ENCODE measurements around the gene ENPEP.
"Not testable (repeated sequence)": the region's sequence is repeated elsewhere in the genome, so short reads cannot be mapped to it uniquely, and the experiment has no call there.

The ENPEP gene

DNA sequence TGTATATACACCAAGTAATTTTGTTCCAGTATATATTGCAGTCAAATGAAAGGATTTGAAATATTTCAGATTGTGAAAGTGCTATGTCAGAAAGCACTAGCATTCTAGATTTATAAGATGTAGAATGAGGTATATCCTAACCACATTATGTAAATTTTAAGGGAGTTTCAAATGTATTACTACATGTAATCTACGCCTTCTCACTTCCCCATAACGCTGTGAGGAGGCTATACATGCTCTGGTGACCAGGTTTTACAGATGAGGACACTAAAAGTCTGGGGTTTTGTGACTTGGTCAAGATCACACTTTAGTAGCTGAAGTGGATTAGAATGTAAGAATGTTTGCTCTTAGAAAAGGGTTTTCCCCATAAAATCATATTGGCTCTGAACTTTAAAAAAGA is 8.1 kb downstream of the ENPEP start:
- no peaks in the 10 kb centered on the region for H3K36me3 ChIP-seq (ENCODE audit: control insufficient read depth, insufficient read depth, low read length)
- WGBS, 2 experiments: 93 to 100% methylated on average over 2 of the region's 2 CpGs
- H3K27ac ChIP-seq (ENCODE audit: insufficient read depth, low read depth, low read length, poor library complexity, severe bottlenecking): no peak overlapping the region
- H3K4me3 ChIP-seq (ENCODE audit: insufficient read depth, low read depth, low read length): no peak overlapping the region
- H3K27me3 ChIP-seq (ENCODE audit: control insufficient read depth, insufficient read depth, low read length, poor library complexity, severe bottlenecking): no peaks in the 10 kb centered on the region
- no peaks in the 10 kb centered on the region for H3K9me3 ChIP-seq (ENCODE audit: control insufficient read depth, low read length)
- no peaks in the 10 kb centered on the region for H3K4me1 ChIP-seq (ENCODE audit: control insufficient read depth, insufficient read depth, low read length)

DNA sequence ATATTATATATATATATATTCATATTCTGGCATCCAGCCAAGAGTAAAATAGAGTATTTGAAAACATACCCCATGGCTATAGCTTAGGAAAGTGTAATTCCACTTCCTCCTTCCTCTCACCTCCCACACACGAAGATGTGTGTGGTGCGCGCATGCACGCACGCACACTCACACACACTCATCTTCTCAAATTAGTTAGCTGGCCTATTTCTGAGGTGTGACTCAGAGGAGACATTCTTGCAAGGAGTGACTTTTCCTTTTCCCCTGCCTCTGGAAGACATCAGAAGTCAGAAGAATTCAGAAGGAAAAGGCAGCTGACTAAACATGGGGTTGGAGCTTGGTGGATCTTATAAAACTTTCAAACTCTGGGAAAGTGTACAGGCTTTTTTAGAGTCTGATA is 8.8 kb downstream of the ENPEP start:
- Histone ChIP-seq H3K36me3 (ENCODE audit: control insufficient read depth, insufficient read depth, low read length) (no peaks in the 10 kb centered on the region), H3K9me3 (ENCODE audit: control insufficient read depth, low read length) (no peaks in the 10 kb centered on the region), H3K4me3 (ENCODE audit: insufficient read depth, low read depth, low read length) (no peak overlapping the region), H3K27ac (ENCODE audit: insufficient read depth, low read depth, low read length, poor library complexity, severe bottlenecking) (no peak overlapping the region), H3K4me1 (ENCODE audit: control insufficient read depth, insufficient read depth, low read length) (no peaks in the 10 kb centered on the region), H3K27me3 (ENCODE audit: control insufficient read depth, insufficient read depth, low read length, poor library complexity, severe bottlenecking) (no peaks in the 10 kb centered on the region)
- 98% methylated on average over 5 of the region's 5 CpGs for WGBS, 2 experiments

DNA sequence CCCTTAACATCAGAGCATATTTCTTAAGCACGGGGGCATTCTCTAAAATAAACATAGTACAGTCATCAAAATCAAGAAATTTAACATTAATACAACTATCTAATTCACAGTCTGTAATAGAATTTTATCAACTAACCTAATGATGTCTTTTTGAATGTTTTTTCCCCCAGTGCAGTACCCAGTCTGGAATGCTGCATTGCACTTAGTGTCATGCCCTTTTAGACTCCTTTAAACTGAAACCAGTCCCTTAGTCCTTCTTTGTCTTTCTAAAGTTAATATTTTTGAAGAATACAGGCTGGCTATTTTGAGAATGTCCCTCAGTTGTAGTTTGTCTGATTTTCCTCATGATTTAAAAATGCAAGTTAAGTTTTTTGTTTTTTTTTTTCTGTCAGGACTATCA is 9.5 kb downstream of the ENPEP start:
- no peaks in the 10 kb centered on the region for H3K9me3 ChIP-seq (ENCODE audit: control insufficient read depth, low read length)
- H3K4me1 ChIP-seq (ENCODE audit: control insufficient read depth, insufficient read depth, low read length): no peaks in the 10 kb centered on the region
- no peak overlapping the region for H3K4me3 ChIP-seq (ENCODE audit: insufficient read depth, low read depth, low read length)
- no peaks in the 10 kb centered on the region for H3K27me3 ChIP-seq (ENCODE audit: control insufficient read depth, insufficient read depth, low read length, poor library complexity, severe bottlenecking)
- WGBS, 2 experiments: 71 to 88% methylated on average over 1 of the region's 1 CpG
- H3K36me3 ChIP-seq (ENCODE audit: control insufficient read depth, insufficient read depth, low read length): no peaks in the 10 kb centered on the region
- no peak overlapping the region for H3K27ac ChIP-seq (ENCODE audit: insufficient read depth, low read depth, low read length, poor library complexity, severe bottlenecking)

DNA sequence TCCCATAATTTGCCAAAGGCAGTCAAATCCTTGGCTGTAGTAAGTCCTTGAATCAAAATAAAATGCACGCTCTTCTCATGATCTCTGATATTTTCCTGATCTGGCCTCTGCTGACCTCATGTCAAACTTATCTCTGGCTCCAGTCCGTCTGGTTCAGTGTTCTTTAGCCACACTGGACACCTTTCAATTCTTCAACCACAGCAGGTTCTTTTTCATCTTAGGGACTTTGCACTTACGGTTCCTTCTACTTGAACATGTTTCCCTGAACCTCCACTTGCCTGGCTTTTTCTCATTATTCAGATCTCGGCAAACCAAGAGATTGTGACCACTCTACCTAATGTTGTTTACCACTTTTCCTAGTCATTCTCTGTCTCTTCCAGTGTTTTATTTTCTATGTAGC is 10.3 kb downstream of the ENPEP start:
- 78 to 81% methylated on average over 4 of the region's 4 CpGs for WGBS, 2 experiments
- Histone ChIP-seq H3K4me3 (ENCODE audit: insufficient read depth, low read depth, low read length) (no peak overlapping the region), H3K36me3 (ENCODE audit: control insufficient read depth, insufficient read depth, low read length) (no peaks in the 10 kb centered on the region), H3K4me1 (ENCODE audit: control insufficient read depth, insufficient read depth, low read length) (no peaks in the 10 kb centered on the region), H3K9me3 (ENCODE audit: control insufficient read depth, low read length) (no peaks in the 10 kb centered on the region), H3K27ac (ENCODE audit: insufficient read depth, low read depth, low read length, poor library complexity, severe bottlenecking) (no peak overlapping the region), H3K27me3 (ENCODE audit: control insufficient read depth, insufficient read depth, low read length, poor library complexity, severe bottlenecking) (no peaks in the 10 kb centered on the region)

DNA sequence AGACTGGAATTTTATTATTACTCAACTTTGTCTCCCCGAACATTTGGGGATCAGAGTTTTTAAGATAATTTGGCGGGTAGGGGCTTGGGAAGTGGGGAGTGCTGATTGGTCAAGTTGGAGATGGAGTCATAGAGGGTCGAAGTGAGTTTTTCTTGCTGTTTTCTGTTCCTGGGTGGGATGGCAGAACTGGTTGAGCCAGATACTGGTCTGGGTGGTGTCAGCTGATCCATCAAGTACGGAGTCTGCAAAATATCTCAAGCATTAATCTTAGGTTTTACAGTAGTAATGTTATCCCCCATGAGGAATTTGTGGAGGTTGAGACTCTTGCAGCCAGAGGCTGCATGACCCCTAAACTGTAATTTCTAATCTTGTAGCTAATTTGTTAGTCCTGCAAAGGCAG is 10.9 kb downstream of the ENPEP start:
- H3K4me3 ChIP-seq (ENCODE audit: insufficient read depth, low read depth, low read length); H3K36me3 ChIP-seq (ENCODE audit: control insufficient read depth, insufficient read depth, low read length); H3K9me3 ChIP-seq (ENCODE audit: control insufficient read depth, low read length); H3K27ac ChIP-seq (ENCODE audit: insufficient read depth, low read depth, low read length, poor library complexity, severe bottlenecking); H3K27me3 ChIP-seq (ENCODE audit: control insufficient read depth, insufficient read depth, low read length, poor library complexity, severe bottlenecking); H3K4me1 ChIP-seq (ENCODE audit: control insufficient read depth, insufficient read depth, low read length): not testable (repeated sequence)
- WGBS, 2 experiments: 95 to 99% methylated on average over 4 of the region's 4 CpGs

DNA sequence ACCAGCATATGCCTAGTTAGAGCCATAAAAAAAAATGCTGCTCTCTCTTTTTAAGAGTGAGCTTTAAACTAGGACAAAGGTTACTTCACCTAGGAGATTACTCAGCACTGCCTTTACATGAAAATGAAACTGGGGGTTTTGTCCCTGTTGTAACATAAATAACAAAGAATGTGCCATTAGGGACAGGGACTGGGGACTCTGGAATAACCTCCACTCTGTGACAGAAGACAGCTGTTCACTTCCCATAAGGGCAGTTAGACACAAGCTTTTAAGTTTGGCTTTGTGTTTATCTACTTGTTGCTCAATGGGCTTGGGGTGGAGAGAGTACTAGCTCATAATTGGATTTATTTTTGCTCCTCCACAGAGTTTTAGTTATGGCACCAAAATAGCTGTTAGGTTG is 11.9 kb downstream of the ENPEP start:
- H3K4me3 ChIP-seq (ENCODE audit: insufficient read depth, low read depth, low read length): no peak overlapping the region
- no peaks in the 10 kb centered on the region for H3K36me3 ChIP-seq (ENCODE audit: control insufficient read depth, insufficient read depth, low read length)
- H3K4me1 ChIP-seq (ENCODE audit: control insufficient read depth, insufficient read depth, low read length): no peaks in the 10 kb centered on the region
- H3K27ac ChIP-seq (ENCODE audit: insufficient read depth, low read depth, low read length, poor library complexity, severe bottlenecking): no peak overlapping the region
- H3K27me3 ChIP-seq (ENCODE audit: control insufficient read depth, insufficient read depth, low read length, poor library complexity, severe bottlenecking): no peaks in the 10 kb centered on the region
- H3K9me3 ChIP-seq (ENCODE audit: control insufficient read depth, low read length): no peaks in the 10 kb centered on the region

DNA sequence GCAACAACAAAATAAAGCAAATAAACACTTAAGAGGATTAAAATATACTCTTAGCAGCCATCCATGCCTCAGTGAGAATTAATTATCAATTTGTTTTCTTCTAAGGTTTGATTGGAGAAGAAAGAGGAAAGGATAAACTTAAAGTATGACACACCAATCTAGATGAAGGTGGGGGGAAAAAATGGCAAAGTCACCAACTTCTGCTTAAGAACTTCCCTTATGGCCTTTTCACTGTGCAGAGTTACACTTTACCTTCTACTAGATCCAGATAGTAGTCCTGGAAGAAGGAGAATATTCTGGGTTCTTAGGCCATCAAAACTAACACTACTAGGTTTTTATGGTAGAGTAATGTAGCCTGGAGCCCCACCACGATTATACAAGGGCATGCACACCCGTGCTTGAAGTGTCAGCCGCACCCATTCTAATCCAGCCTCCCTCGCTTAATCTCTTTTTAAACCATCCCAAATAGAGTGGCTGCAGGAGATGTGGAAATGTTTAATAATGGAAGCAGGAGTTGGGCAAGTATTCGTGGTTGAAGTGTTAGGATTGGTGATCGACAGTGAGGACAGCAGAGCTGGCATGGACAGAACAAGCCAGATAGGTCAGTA is 14.1 kb downstream of the ENPEP start:
- 85 to 94% methylated on average over 6 of the region's 6 CpGs for WGBS, 2 experiments

DNA sequence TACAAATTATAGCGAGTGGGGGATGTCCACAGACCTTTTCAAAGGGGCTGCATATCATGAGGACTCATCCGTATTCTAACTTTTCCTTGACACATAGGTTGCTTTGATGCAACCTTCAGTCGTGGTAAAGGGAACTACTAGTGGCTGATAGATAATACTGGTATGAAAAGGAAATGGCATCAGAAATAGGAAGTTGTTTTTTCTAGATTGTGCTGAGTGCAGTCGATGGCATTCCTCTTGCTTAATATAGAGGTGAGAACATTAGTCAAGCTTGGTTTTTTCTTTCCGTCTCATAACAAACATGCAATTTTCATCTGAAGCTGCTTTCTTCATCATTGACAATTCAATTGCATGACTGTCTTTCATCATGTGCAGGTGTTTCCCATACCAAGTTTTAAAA is 16.6 kb downstream of the ENPEP start:
- H3K36me3 ChIP-seq (ENCODE audit: control insufficient read depth, insufficient read depth, low read length): no peaks in the 10 kb centered on the region
- H3K27ac ChIP-seq (ENCODE audit: insufficient read depth, low read depth, low read length, poor library complexity, severe bottlenecking): no peak overlapping the region
- no peak overlapping the region for H3K4me3 ChIP-seq (ENCODE audit: insufficient read depth, low read depth, low read length)
- no peaks in the 10 kb centered on the region for H3K27me3 ChIP-seq (ENCODE audit: control insufficient read depth, insufficient read depth, low read length, poor library complexity, severe bottlenecking)
- no peaks in the 10 kb centered on the region for H3K9me3 ChIP-seq (ENCODE audit: control insufficient read depth, low read length)
- no peaks in the 10 kb centered on the region for H3K4me1 ChIP-seq (ENCODE audit: control insufficient read depth, insufficient read depth, low read length)
- WGBS, 2 experiments: 90 to 91% methylated on average over 5 of the region's 5 CpGs

More for the DNA sequence above, 14.1 kb downstream of the ENPEP start:
- Histone ChIP-seq H3K4me1 (ENCODE audit: control insufficient read depth, insufficient read depth, low read length) (no peaks in the 10 kb centered on the region), H3K9me3 (ENCODE audit: control insufficient read depth, low read length) (no peaks in the 10 kb centered on the region), H3K36me3 (ENCODE audit: control insufficient read depth, insufficient read depth, low read length) (no peaks in the 10 kb centered on the region), H3K4me3 (ENCODE audit: insufficient read depth, low read depth, low read length) (no peak overlapping the region), H3K27me3 (ENCODE audit: control insufficient read depth, insufficient read depth, low read length, poor library complexity, severe bottlenecking) (no peaks in the 10 kb centered on the region), H3K27ac (ENCODE audit: insufficient read depth, low read depth, low read length, poor library complexity, severe bottlenecking) (no peak overlapping the region)

DNA sequence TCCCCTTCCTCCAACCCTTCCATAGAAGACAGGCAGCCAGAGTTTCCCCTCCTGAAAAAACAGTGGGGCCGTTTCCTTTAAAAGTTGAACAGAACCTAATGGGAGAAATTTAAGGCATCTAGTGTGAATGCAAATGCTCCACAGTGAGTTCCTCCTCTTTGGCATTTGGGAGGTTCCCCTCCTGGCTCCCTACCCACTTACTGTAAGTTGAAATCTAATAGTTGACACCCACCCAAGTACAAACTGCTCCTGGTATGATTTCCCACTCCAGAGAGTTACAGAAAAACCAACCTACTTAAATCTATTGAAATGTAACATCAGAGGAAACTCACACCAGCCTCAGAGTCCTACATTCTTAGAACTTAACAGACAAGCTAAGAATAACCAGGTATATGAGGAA is 17.6 kb downstream of the ENPEP start:
- Histone ChIP-seq H3K27me3 (ENCODE audit: control insufficient read depth, insufficient read depth, low read length, poor library complexity, severe bottlenecking) (no peaks in the 10 kb centered on the region), H3K27ac (ENCODE audit: insufficient read depth, low read depth, low read length, poor library complexity, severe bottlenecking) (no peak overlapping the region), H3K9me3 (ENCODE audit: control insufficient read depth, low read length) (no peaks in the 10 kb centered on the region), H3K4me3 (ENCODE audit: insufficient read depth, low read depth, low read length) (no peak overlapping the region), H3K4me1 (ENCODE audit: control insufficient read depth, insufficient read depth, low read length) (no peaks in the 10 kb centered on the region), H3K36me3 (ENCODE audit: control insufficient read depth, insufficient read depth, low read length) (no peaks in the 10 kb centered on the region)
- 50 to 82% methylated on average over 1 of the region's 1 CpG for WGBS, 2 experiments

DNA sequence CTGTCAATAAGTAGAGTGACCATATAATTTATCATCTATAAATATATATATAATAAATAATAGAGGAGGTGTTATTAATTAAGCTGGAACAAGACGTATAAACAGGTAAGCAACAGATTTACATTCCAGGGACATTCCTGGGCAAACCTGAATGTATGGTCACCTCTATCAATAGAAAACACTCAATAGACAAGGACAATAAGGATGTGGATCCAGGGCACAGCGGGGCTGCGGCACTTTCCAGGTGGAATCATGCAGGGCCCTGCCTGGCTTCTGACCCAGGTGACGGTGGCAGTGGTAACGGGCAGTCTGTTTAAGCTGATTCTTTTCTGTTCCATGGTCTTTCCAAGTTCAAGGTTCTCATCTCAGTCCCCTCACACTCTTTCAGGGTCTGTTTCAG is 22.5 kb downstream of the ENPEP start:
- Histone ChIP-seq H3K27me3 (ENCODE audit: control insufficient read depth, insufficient read depth, low read length, poor library complexity, severe bottlenecking) (no peaks in the 10 kb centered on the region), H3K36me3 (ENCODE audit: control insufficient read depth, insufficient read depth, low read length) (no peaks in the 10 kb centered on the region), H3K27ac (ENCODE audit: insufficient read depth, low read depth, low read length, poor library complexity, severe bottlenecking) (no peak overlapping the region), H3K4me1 (ENCODE audit: control insufficient read depth, insufficient read depth, low read length) (no peaks in the 10 kb centered on the region), H3K4me3 (ENCODE audit: insufficient read depth, low read depth, low read length) (no peak overlapping the region), H3K9me3 (ENCODE audit: control insufficient read depth, low read length) (no peaks in the 10 kb centered on the region)
- WGBS, 2 experiments: 92 to 93% methylated on average over 5 of the region's 5 CpGs

DNA sequence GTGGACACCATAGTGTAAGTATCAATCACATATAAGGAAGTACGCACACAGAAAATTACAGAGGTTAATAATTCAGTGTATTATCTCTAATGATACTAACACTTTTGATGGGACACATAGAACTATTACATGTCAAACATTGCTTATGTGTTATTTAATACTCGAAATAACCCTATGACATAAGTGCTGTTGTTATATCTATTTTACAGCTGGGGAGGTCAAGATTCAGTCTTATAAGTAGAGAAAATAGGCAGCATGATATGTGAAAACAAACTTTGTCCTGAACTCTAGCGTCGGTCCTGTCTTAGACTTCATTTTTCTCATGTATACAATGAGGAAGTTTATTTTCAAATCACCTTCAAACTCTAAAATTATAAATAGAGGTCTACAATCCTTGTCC is 23.2 kb downstream of the ENPEP start:
- H3K4me3 ChIP-seq (ENCODE audit: insufficient read depth, low read depth, low read length): no peak overlapping the region
- H3K4me1 ChIP-seq (ENCODE audit: control insufficient read depth, insufficient read depth, low read length): no peaks in the 10 kb centered on the region
- no peaks in the 10 kb centered on the region for H3K9me3 ChIP-seq (ENCODE audit: control insufficient read depth, low read length)
- no peaks in the 10 kb centered on the region for H3K36me3 ChIP-seq (ENCODE audit: control insufficient read depth, insufficient read depth, low read length)
- H3K27ac ChIP-seq (ENCODE audit: insufficient read depth, low read depth, low read length, poor library complexity, severe bottlenecking): no peak overlapping the region
- no peaks in the 10 kb centered on the region for H3K27me3 ChIP-seq (ENCODE audit: control insufficient read depth, insufficient read depth, low read length, poor library complexity, severe bottlenecking)
- 86 to 100% methylated on average over 1 to 3 of the region's 4 CpGs for WGBS, 2 experiments
